ENCODE measurements around the gene ZNF804A. TPM values are rescaled to one million over a fixed set of nuclear protein-coding genes. Genes with fewer than 3 reads are reported as not detected.

Gene ZNF804A
- total RNA-seq, 1 donor from 2014 or later, result not detected

- no peak for TF ChIP-seq CTCF (IDR thresholded peaks at IDR 0.05; ENCODE audit: insufficient read depth, low read length, severe bottlenecking)
- FAIRE-seq, result no peak
- no peak overlapping the region for H3K4me3 ChIP-seq (ENCODE audit: low read depth, low read length)
These were observed 201.1 kb downstream of the ZNF804A start for GRCh38 chr2:184799379-184799778.

GRCh38 chr2:184814421-184814820 lies 216.1 kb downstream of the ZNF804A start:
- no peak overlapping the region for H3K4me3 ChIP-seq (ENCODE audit: low read depth, low read length)
- H3K27me3 ChIP-seq (ENCODE audit: control insufficient read depth, insufficient read depth, low read length), result no peaks in the 10 kb centered on the region
- TF ChIP-seq CTCF (IDR thresholded peaks at IDR 0.05; ENCODE audit: insufficient read depth, low read length, severe bottlenecking), result no peak
- FAIRE-seq (no peak), DNase-seq (ENCODE audit: low read depth) (no peak)
- H3K36me3 ChIP-seq (ENCODE audit: control insufficient read depth, insufficient read depth, low read length), result no peaks in the 10 kb centered on the region

More at GRCh38 chr2:184799379-184799778, 201.1 kb downstream of the ZNF804A start:
- DNase-seq (ENCODE audit: low read depth), result no peak
- Histone ChIP-seq H3K36me3 (ENCODE audit: control insufficient read depth, insufficient read depth, low read length) (no peaks in the 10 kb centered on the region), H3K27me3 (ENCODE audit: control insufficient read depth, insufficient read depth, low read length) (no peaks in the 10 kb centered on the region)

- Histone ChIP-seq H3K36me3 (ENCODE audit: control insufficient read depth, insufficient read depth, low read length) (no peaks in the 10 kb centered on the region), H3K27me3 (ENCODE audit: control insufficient read depth, insufficient read depth, low read length) (no peaks in the 10 kb centered on the region), H3K4me3 (ENCODE audit: low read depth, low read length) (no peak overlapping the region)
- FAIRE-seq, result no peak
- no peak for DNase-seq (ENCODE audit: low read depth)
- TF ChIP-seq CTCF (IDR thresholded peaks at IDR 0.05; ENCODE audit: insufficient read depth, low read length, severe bottlenecking), result no peak
These were observed 217.5 kb downstream of the ZNF804A start for GRCh38 chr2:184815824-184816223.

- FAIRE-seq, result no peak
These were observed 226.3 kb downstream of the ZNF804A start for GRCh38 chr2:184824597-184824996.

GRCh38 chr2:184830531-184830930 lies 232.2 kb downstream of the ZNF804A start:
- H3K36me3 ChIP-seq (ENCODE audit: control insufficient read depth, insufficient read depth, low read length), result no peaks in the 10 kb centered on the region
- FAIRE-seq (no peak), DNase-seq (ENCODE audit: low read depth) (no peak)
- no peaks in the 10 kb centered on the region for H3K27me3 ChIP-seq (ENCODE audit: control insufficient read depth, insufficient read depth, low read length)
- no peak for TF ChIP-seq CTCF (IDR thresholded peaks at IDR 0.05; ENCODE audit: insufficient read depth, low read length, severe bottlenecking)
- H3K4me3 ChIP-seq (ENCODE audit: low read depth, low read length), result no peak overlapping the region

More at GRCh38 chr2:184824597-184824996, 226.3 kb downstream of the ZNF804A start:
- TF ChIP-seq CTCF (IDR thresholded peaks at IDR 0.05; ENCODE audit: insufficient read depth, low read length, severe bottlenecking), result no peak
- H3K27me3 ChIP-seq (ENCODE audit: control insufficient read depth, insufficient read depth, low read length), result no peaks in the 10 kb centered on the region
- DNase-seq (ENCODE audit: low read depth), result no peak
- H3K36me3 ChIP-seq (ENCODE audit: control insufficient read depth, insufficient read depth, low read length), result no peaks in the 10 kb centered on the region
- no peak overlapping the region for H3K4me3 ChIP-seq (ENCODE audit: low read depth, low read length)

- no peak for TF ChIP-seq CTCF (IDR thresholded peaks at IDR 0.05; ENCODE audit: insufficient read depth, low read length, severe bottlenecking)
- Histone ChIP-seq H3K4me3 (ENCODE audit: low read depth, low read length) (no peak overlapping the region), H3K36me3 (ENCODE audit: control insufficient read depth, insufficient read depth, low read length) (no peaks in the 10 kb centered on the region), H3K27me3 (ENCODE audit: control insufficient read depth, insufficient read depth, low read length) (no peaks in the 10 kb centered on the region)
- FAIRE-seq (no peak), DNase-seq (ENCODE audit: low read depth) (no peak)
These were observed 236.5 kb downstream of the ZNF804A start for GRCh38 chr2:184834699-184835397.

Measured in bronchial epithelial cell (primary cell).